ENCODE data around the gene MAL.

DNA sequence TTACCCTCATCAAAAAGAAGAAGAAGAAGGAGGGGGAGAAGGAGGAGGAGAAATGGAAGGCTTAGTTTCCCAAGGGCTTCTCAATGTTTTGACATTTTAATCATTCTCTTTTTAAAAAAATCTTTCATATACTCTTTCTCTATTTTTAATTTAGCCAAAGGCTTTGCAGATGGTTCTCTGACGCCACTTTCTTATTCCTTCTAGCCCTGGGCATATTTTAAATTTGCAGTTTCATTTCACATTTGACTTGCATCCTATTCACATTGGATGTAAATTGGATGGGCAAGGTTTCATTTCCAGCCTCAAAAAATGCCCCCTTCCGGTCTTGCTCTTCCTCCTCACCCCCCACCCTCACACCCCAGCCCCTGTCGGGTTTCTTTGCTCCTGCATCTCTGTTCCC lies 29.8 kb downstream of the MAL start:
- TF ChIP-seq, protein P1, sequence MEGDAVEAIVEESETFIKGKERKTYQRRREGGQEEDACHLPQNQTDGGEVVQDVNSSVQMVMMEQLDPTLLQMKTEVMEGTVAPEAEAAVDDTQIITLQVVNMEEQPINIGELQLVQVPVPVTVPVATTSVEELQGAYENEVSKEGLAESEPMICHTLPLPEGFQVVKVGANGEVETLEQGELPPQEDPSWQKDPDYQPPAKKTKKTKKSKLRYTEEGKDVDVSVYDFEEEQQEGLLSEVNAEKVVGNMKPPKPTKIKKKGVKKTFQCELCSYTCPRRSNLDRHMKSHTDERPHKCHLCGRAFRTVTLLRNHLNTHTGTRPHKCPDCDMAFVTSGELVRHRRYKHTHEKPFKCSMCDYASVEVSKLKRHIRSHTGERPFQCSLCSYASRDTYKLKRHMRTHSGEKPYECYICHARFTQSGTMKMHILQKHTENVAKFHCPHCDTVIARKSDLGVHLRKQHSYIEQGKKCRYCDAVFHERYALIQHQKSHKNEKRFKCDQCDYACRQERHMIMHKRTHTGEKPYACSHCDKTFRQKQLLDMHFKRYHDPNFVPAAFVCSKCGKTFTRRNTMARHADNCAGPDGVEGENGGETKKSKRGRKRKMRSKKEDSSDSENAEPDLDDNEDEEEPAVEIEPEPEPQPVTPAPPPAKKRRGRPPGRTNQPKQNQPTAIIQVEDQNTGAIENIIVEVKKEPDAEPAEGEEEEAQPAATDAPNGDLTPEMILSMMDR (IDR thresholded peaks at IDR 0.05) = no peak
- no peak for TF ChIP-seq POLR2A (IDR thresholded peaks at IDR 0.05)

Measured in heart left ventricle (tissue), 13 donors.